GM21526 (cell line): Measurements from ENCODE around the gene RFXANK.
"Not testable (repeated sequence)": the region's sequence is repeated elsewhere in the genome, so short reads cannot be mapped to it uniquely, and the experiment has no call there.

ENCODE experiments used
- ATAC-seq: cut with Tn5 transposase; IDR thresholded peaks from one replicate; pipeline ENCODE4 v1.9.1; 2021; ENCODE audit warnings: moderate library complexity; ENCODE audit not compliant: unreplicated experiment, low FRiP score

The RFXANK gene, protein sequence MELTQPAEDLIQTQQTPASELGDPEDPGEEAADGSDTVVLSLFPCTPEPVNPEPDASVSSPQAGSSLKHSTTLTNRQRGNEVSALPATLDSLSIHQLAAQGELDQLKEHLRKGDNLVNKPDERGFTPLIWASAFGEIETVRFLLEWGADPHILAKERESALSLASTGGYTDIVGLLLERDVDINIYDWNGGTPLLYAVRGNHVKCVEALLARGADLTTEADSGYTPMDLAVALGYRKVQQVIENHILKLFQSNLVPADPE

DNA sequence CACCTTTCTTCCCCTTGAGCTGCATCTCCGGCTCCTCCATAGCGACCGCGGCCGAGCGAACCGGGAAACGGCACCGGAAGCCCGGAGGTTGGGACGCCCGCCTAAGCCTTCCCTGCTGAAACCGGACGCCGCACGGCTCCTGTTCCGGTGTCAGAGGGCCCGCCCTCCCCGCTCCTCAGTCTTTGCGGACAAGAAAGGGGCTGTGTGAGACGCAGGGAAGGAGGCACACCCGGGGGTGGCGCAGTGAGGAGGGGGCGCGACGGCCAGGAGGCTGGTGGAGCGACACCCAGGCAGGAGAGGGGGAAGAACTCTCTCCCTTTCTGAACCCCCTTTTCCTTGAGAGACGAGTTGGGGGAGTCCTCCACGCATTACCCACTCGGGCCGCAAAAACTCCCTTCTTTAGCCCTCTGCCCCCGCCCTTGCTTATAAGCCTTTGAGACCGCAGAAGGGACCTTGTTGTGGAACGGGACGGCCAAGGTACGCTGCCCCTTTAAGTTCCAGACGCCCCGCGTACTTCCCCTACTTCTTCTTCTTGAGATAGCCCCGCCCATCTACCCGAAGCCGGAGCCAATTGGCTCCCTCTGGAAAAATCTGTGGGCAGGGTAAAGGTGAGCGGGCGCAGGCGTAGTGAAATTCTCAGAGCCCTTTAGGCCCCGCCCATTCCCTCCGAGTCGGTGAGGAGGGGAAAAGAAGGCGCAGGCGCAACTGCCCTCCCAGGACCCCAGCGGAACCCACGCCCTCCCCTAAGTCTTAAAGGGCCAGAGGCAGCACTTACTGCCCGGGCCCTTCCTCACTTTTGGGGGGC, at the start of gene RFXANK, which contains the start of gene BORCS8:
Gene RFXANK, plus strand, starts transcription at position 181 of the 805 bp plus-strand sequence. CDS start 1,689 bp downstream, outside the sequence.
Gene BORCS8, minus strand, starts transcription at position 75 of the 805 bp plus-strand sequence. Its CDS starts 35 bp downstream, at position 40.
- ATAC-seq = peak; percentile 72

DNA sequence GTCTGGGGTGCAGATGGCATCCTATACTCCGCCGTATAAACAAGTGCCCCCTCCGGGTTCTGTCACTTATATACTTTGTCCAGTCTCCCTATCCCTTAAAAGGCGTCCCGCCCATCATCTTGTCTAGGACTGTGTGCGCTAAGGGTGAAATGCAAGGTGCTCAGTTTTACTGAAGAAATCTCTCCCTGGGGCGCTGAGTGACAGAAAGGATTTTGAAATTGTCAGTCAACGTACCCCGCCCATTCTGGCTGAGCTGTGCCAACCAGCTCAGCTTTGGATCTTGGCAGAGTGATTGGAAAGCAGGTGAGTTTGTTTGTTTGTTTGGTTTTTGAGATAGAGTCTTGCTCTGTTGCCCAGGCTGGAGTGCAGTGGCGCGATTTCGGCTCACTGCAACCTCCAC, 49.7 kb upstream of the RFXANK start:
- no peak for ATAC-seq

DNA sequence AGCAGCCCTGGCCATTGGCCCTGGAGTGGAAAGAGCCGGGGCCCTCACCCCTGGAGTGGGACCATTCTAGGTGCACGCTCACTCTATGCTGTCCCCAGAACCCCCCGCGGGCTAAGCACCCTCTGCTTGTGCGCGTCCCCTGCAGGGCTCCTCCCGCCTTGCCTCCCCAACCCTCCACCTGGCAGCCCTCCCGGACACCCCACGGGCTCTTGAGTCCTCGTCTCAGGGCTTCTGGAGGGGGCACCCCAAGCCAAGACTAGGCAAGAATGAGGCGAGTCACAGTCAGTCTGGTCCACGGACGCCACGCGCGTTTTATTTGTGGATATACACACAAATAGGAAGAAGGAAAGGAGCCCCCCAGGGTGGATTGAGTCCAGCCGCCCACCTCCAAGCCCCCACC, 46.8 kb upstream of the RFXANK start:
- ATAC-seq = no peak

DNA sequence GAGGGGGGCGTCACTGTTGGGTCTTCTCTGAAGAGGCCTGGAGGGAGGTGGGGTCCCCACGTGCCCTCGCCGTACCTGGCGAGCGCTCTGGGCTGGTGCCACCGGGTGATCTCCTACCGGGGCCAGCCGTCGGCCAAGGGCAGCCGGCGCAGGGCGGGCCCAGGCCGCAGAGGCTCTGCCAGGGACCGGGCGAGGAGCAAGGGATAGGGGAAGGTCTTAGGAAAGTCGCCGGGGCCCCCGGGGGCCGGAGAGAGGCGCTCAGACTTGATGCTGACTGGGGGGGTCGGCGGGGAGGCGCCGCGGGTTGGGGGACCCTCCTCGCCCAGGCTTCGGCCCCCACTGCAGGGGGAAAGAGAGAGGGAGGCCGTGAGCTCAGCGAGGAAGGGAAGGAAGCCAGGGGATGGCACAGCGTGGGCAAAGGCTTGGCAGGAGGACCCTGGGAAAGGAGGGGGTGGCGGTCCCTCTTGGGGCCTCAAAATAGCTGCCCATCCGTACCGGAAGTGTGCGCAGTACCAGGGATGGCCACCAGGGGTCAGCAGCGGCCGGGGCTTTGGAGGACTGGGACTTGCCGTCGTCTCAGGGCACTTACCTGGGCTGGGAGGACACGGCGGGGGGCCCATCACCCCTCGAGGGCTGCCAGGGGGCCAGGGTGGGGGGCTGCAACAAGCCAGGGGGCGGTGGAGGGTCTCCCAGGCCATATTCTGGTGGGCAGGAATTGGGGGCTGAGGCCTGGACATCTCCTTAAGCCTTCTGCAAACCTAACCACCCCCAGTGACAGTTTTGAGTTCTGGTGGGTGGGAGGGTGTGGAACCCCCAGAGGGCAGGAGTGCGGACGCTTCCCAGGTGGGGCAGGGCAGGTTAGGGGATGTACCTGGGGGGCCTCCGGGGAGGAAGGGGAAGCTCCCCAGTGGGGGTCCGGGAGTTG, 46.1 kb upstream of the RFXANK start:
- ATAC-seq = no peak

DNA sequence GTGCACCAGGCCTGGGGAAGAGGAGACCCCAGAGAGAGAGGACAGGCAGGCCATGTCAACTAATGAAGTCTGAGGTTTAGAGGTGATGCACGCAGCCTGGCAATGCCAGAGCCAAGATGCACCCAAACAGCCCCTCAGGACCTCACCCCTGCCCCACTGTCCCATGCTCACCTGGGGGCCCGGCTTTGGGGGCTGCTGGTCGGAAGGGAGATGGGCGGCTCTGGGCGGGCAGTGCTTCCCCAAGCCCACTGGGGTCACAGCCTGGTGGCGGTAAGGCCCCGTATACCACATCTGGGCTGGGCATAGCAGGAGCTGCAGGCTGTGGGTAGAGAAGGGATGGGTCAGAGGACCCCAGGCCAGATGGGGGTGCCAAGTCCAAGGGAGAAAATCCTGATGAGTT, 45.2 kb upstream of the RFXANK start:
- ATAC-seq = no peak

DNA sequence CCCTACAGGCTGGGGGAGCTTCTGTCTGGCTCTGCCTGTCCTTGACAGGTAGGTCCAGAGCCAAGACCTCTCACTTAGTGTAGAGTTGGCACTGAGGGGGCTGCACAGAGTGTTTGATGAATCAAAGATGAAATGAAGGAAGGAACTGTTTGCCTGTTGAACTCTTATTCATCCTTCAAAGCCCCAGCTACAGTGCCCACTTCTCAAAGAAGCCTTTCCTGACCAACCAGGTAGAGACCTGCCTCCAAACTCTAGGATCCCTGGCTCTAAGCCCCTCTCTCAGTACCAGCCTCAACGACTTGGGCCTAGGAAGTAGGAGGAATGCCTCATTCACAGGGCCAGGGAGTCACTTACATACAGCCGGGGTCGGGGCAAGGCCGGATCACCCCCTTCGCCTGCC, 44.7 kb upstream of the RFXANK start:
- no peak for ATAC-seq

DNA sequence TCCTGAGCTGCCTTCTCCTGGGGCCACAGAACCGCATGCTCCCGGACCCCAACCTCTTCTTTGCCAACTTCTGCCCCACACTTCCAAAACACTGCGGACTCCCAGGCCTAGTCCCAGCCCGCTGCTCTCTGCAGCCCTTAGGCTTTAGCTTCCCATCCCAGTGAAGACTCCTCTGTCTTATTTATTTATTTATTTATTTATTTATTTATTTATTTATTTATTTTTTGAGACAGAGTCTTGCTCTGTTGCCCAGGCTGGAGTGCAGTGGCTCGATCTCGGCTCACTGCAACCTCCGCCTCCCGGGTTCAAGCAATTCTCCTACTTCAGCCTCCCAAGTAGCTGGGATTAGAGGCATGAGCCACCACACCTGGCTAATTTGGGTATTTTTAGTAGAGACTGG, 43.6 kb upstream of the RFXANK start:
- not testable (repeated sequence) for ATAC-seq

DNA sequence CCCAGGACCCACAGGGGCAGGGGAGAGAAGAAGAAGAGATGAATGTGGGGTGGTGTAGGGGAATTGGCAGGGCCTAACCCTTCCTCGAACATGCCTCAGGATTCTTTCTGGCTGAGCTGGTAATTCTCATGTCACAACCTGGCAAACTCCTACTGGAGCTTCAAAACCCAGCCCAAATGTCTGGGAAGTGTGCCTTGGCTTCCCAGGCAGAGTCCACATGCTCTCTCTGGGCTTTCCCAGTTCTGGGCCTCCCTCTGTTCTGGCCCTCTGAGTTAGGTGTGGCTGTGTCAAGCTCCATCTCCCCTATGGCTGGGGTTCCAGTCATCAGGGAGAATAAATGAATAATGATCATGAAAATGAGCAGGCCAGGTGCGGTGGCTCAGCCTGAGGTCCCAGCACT, 42.6 kb upstream of the RFXANK start:
- ATAC-seq = no peak

DNA sequence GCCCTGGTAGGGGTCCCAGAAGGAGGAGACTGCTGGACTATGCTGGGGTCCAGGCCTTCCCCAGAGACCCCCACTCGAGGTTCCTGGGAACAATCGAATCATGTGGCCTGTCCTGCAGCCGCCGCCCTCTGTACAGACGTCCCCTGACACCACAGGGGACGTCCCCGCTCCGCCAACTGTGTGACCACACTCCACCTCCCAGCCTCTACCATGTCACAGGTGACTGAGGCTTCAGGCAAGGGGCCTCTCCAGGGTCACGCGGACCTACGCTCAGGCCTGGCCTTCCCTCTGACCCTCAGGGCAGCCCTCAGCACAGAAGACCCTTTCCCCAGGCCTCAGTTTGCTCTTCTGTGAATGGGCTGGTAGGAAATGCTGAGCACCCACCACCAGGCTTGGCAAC, 40.6 kb upstream of the RFXANK start:
- ATAC-seq = no peak

DNA sequence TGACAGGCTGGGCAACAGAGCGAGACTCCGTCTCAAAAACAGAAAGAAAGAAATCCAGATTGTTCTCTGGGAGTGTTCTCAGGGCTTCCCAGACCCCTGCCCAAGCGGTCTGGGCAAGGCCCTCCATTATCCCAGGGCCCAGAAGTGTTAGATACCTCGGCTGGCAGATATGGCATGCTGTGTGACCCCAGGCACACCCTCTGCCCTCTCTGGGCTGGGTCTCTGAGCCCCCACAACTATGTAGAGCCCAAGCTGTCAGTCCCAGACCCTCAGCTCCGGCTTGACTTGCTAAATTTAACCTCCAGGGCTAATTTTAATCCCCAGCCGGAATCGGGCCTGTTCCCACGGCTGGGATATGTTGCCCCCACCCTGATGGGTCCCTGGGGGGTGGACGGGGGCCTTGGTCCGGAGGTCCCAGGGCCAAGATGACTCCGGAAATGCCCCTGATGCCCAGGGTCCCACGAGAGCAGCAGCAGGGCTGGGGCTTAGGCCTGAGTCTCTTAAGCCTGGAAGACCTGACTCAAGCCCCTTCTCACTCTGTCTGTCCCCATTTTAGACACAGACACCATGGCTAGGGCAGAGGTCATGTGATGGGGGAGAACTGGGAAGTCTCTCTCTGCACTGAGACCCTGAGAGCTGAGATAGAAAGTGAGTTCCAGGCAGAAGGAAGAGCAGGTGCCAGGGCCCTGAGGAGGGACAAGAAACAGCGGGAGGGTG, 39.2 kb upstream of the RFXANK start:
- ATAC-seq = no peak

DNA sequence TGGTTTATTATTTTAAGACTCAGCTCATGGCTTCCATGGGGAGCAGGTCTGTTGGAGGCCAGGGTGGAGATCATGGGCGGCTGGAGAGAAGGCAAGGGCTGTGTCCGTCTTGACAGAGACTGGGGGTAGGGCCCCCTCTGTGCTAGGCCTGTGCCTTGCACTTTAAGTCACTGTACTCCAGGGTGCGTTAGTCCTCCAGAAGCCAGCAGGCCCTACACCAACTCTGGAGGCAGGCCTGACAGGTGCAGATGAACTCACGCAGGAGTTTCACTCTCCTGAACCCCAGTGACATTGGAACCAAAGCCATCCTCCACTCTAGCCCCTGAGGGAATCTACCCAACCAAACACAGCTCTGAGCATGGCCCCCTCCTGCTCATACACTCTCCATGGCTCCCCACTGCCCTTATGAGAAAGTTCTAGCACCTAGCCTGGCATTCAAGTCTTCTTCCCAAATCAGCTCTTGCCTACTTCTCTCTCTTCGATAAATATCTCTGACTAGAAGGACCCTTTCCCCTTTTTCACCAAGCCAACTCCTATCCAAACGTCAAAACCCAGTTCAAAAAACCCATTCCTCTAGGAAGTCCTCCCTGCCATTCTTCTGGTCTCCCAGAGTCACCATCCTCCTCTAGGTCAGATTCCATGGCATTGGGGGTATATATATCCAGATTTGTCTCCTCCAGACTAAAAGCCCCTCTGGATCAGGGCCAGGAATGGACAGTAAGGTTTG, 37.1 kb upstream of the RFXANK start:
- ATAC-seq = no peak

DNA sequence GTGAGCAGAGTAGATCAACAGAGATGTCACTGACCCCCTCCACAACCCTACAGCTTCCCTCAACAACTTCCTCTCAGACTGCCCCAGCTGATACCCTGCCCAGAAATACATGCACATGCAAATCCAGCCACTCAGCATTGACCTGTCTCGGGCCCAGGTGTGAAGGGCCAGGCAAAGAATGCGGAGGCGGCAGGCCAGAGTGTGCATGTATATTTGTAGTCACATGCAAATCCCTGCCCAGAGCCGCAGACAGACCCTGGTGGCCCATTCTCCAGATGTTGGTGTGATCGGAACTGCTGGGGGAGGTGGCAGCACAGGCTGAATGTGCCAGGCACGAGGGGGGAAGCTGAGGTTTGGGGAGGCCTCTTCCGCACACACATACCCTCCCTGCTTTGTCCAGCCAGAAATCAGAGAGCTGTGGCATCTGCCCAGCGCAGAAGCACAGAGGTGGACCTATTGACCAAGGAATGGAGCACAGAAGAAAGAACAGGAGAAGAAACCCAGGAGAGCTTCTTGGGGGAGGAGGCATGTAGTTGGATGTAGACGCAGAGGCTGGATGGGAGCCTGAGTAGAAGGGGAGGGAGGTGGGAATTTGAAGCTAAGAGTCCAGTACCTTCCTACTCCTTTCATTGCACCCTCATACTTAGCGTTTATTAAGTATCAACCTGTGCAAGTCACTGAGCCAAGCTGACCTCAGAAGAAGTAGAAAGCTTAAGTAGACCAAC, 36.4 kb upstream of the RFXANK start:
- ATAC-seq = no peak

DNA sequence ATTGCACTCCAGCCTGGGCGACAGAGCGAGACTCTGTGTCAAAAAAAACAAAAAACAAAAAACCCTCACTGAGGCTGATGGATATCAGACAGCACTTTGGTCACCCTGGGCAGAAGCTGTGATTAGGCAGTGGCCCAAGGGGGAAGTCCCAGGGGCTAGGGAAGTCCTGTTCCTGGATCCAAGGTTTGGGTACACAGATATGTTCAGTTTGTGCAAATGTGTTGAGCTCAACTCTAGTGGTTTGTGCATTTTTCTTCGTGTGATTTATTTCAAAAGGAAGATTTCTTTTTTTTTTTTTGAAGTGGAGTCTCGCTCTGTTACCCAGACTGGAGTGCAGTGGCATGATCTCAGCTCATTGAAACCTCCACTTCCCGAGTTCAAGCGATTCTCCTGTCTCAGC, 34.2 kb upstream of the RFXANK start:
- no peak for ATAC-seq

DNA sequence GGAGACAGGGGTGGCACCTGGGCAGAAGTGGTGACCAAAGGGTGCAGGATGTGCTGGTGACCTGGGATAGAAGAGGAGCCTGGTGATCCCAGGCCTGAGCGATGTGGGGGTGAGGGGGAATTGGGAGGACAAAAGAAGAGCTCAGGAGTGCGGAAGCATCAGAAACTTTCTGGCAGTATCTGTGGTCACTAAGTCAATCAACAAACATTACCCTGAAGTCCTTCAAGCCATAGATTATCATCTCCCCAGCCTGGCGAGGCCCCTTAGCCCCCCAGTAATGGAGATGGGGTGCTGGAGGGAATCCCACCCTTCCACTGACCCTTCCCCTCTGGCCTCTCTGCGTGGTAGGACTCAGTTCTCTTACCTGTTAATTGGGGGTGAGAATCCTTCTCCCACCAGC, 32.5 kb upstream of the RFXANK start:
- ATAC-seq = no peak

DNA sequence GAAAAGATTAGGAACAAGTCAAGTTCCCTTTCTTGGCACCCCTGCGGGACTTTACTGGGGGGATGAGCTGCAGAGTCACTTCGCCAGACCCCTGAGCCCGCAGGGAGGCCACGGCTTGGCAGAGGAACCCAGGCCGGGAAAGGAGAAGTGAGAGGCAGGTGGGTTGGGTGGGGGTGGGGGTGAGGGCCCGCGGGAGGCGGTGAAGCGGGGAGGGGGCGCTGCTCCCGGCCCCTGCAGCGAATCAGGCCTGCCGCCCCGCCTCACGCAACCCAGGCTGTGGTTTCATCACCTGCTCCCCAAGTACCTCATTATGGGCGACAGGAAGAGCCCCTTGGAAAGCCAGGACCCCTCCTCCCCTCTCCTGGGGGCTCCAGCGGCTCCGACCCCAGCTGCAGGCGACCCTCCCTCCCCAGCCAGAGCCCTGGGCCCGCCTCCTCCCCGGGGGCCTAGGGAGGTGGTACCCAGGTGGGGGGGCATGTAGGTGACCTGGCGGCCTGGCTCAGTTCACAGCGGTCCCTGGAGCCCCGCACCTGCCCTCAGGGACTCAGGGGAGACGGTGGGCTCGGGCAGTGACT, 31.5 kb upstream of the RFXANK start:
- ATAC-seq = no peak

DNA sequence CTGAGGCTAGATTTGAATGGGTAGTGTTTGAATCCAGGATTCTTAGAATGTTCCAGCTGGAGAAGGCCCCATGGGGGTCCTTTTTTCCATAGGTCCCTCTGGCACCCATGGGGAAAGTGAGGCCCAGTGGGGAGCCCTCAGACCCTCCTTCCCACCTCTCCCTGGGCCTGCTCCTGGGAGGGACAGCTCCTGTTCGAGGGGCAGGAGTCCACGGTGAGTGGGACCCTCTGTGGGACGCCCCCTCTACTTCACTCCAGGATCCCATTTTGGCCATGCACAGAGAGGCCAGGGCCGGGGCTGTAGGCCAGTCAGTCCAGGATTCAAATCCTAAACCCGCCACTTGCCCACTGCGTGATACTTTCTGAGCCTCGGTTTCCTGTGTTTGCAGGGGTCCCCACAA, 29.6 kb upstream of the RFXANK start:
- ATAC-seq = no peak

DNA sequence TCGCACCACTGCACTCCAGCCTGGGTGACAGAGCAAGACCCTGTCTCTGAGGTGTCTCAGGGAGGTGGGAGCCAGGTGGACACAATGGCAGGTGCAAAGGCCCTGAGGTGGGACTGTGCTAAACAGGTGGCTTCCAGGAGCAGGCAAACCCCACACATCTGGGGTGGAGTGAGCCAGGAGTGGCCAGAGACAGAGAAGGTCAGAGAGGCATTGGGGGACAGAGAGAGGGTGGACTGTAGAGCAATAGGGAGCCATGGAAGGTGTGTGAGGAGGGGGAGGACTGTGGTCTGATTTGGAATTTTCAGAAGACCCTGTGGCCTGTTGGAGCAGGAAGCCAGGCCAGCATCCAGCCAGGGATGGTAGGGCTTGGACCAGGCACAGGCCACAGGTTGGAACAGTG, 26.7 kb upstream of the RFXANK start:
- no peak for ATAC-seq

DNA sequence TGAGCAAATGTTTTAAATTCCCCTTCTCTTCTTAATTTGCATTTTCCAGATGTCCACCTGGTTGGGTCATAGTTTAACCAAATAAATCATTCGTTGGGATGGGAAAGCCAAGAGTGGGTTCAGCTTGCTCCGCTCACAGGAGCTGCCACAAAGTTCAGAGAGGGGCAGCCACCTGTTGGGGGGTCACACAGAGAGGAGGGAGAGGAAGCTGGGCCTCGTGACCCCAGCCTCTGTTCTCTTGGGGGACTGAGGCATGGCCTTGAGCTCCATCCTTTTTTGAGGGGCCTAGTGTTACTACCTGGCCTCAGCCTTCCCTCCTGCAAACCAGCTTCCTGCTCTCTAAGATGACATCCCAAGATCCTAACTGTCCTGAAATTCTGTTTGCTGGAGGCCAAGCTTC, 24.4 kb upstream of the RFXANK start:
- no peak for ATAC-seq
